ENCODE measurements around the gene FLT3. TPM values are rescaled to one million over a fixed set of nuclear protein-coding genes. Genes with fewer than 3 reads are reported as not detected.

FLT3 gene
- total and polyA plus RNA-seq, 10 of the 15 experiments (the other 5 are each of a cell fraction or from before 2014, with no cell fraction given): 0.04 to 0.19 (median 0.11) TPM; not detected in 1

DNA sequence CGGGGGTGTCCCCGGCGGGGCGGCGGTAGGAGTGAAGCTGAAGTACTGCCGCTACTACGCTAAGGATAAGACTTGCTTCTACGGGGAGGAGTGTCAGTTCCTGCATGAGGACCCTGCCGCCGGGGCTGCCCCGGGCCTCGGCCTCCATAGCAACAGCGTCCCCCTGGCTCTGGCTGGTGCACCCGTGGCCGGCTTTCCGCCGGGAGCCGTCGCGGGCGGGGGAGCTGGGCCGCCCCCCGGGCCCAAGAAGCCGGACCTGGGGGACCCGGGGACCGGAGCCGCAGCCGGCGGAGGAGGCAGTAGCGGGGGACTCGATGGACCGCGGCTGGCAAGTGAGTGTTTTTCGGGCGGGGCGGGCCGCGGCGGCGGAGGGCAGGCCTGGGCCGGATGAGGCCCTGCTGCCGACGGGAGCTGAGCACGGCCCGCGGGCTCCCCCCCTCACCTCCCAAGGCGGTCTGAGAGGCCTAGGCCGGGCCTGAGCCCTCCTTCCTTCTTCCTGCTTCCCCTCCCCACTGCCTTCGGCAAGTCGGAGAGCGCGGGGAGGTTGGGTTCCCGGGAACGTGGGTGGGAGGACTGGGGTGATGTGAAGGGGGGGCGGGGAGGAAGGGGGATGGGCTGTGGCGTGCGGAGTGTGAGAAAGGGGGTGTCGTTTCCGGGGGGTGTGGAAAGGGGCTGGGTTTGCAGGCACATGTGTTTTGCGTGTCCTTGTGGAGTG, 38.5 kb upstream of the FLT3 start (continued):
- TF ChIP-seq, protein P1, sequence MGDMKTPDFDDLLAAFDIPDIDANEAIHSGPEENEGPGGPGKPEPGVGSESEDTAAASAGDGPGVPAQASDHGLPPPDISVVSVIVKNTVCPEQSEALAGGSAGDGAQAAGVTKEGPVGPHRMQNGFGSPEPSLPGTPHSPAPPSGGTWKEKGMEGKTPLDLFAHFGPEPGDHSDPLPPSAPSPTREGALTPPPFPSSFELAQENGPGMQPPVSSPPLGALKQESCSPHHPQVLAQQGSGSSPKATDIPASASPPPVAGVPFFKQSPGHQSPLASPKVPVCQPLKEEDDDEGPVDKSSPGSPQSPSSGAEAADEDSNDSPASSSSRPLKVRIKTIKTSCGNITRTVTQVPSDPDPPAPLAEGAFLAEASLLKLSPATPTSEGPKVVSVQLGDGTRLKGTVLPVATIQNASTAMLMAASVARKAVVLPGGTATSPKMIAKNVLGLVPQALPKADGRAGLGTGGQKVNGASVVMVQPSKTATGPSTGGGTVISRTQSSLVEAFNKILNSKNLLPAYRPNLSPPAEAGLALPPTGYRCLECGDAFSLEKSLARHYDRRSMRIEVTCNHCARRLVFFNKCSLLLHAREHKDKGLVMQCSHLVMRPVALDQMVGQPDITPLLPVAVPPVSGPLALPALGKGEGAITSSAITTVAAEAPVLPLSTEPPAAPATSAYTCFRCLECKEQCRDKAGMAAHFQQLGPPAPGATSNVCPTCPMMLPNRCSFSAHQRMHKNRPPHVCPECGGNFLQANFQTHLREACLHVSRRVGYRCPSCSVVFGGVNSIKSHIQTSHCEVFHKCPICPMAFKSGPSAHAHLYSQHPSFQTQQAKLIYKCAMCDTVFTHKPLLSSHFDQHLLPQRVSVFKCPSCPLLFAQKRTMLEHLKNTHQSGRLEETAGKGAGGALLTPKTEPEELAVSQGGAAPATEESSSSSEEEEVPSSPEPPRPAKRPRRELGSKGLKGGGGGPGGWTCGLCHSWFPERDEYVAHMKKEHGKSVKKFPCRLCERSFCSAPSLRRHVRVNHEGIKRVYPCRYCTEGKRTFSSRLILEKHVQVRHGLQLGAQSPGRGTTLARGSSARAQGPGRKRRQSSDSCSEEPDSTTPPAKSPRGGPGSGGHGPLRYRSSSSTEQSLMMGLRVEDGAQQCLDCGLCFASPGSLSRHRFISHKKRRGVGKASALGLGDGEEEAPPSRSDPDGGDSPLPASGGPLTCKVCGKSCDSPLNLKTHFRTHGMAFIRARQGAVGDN (IDR thresholded peaks at IDR 0.05): peak; percentile 49; the same call in 1 of the 2 replicates
- TF ChIP-seq POLR2AphosphoS2 (IDR thresholded peaks at IDR 0.05; ENCODE audit: low read depth, low read length): no peak
- no peak for TF ChIP-seq NFYA (IDR thresholded peaks at IDR 0.05; ENCODE audit: borderline replicate concordance, low read depth, low read length)
- TF ChIP-seq BACH1 (IDR thresholded peaks at IDR 0.05; ENCODE audit: borderline replicate concordance): peak; percentile 23; the same call in 1 of the 2 replicates
- TF ChIP-seq, protein P2, sequence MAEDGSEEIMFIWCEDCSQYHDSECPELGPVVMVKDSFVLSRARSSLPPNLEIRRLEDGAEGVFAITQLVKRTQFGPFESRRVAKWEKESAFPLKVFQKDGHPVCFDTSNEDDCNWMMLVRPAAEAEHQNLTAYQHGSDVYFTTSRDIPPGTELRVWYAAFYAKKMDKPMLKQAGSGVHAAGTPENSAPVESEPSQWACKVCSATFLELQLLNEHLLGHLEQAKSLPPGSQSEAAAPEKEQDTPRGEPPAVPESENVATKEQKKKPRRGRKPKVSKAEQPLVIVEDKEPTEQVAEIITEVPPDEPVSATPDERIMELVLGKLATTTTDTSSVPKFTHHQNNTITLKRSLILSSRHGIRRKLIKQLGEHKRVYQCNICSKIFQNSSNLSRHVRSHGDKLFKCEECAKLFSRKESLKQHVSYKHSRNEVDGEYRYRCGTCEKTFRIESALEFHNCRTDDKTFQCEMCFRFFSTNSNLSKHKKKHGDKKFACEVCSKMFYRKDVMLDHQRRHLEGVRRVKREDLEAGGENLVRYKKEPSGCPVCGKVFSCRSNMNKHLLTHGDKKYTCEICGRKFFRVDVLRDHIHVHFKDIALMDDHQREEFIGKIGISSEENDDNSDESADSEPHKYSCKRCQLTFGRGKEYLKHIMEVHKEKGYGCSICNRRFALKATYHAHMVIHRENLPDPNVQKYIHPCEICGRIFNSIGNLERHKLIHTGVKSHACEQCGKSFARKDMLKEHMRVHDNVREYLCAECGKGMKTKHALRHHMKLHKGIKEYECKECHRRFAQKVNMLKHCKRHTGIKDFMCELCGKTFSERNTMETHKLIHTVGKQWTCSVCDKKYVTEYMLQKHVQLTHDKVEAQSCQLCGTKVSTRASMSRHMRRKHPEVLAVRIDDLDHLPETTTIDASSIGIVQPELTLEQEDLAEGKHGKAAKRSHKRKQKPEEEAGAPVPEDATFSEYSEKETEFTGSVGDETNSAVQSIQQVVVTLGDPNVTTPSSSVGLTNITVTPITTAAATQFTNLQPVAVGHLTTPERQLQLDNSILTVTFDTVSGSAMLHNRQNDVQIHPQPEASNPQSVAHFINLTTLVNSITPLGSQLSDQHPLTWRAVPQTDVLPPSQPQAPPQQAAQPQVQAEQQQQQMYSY (CRISPR knock-in tag; IDR thresholded peaks at IDR 0.05): no peak
- TF ChIP-seq E2F8 (IDR thresholded peaks at IDR 0.05; ENCODE audit: low read depth, partially characterized antibody): no peak
- TF ChIP-seq PKNOX1 (IDR thresholded peaks at IDR 0.05): peak; percentile 71
- peak; percentile 80; the same call in 1 of the 2 replicates for TF ChIP-seq POLR2AphosphoS5 (IDR thresholded peaks at IDR 0.05; ENCODE audit: low read length)
- TF ChIP-seq EP300 (IDR thresholded peaks at IDR 0.05; ENCODE audit: borderline replicate concordance in 1 of 2, control insufficient read depth in 1 of 2, low read depth in 2 of 2, low read length in 2 of 2): peak in 1 of 2 experiments; percentile 59; a peak in 1 of 4 replicates
- TF ChIP-seq KAT2A (conservative IDR thresholded peaks at IDR 0.05; ENCODE audit: control insufficient read depth, low read depth, low read length): no peak
- TF ChIP-seq ZBED1 (IDR thresholded peaks at IDR 0.05; ENCODE audit: borderline replicate concordance): 0 out of 2 replicates have a peak, but pooled peaks have one; percentile 40
- TF ChIP-seq SP1 (IDR thresholded peaks at IDR 0.05; ENCODE audit: low read depth, low read length): peak; percentile 50
- no peak for TF ChIP-seq NFYB (IDR thresholded peaks at IDR 0.05; ENCODE audit: insufficient read depth, low read depth, low read length)
- peak; percentile 28; the same call in 1 of the 2 replicates for TF ChIP-seq YY1 (IDR thresholded peaks at IDR 0.05; ENCODE audit: low read depth, low read length)
- peak; percentile 85 for TF ChIP-seq CHD2 (IDR thresholded peaks at IDR 0.05; ENCODE audit: borderline replicate concordance, low read depth, low read length)
- TF ChIP-seq CEBPB (IDR thresholded peaks at IDR 0.05; ENCODE audit: borderline replicate concordance in 1 of 2, low read depth in 2 of 2, low read length in 2 of 2): no peak
